GM12878 (cell line): ENCODE measurements around the gene WDR43. TPM values are rescaled to one million over a fixed set of nuclear protein-coding genes. Genes with fewer than 3 reads are reported as not detected.

ENCODE experiments used
- ATAC-seq: fragments of 200-7000 bp; cut with Tn5 transposase; 3 replicates; pipeline ENCODE4 v1.9.1; 2020; ENCODE audit warnings: mild to moderate bottlenecking, moderate library complexity
- BruUV-seq: library from RNA; stranded (reverse); fragments of 400-500 nt; replicated peaks from 2 replicates; lab custom pipeline; 2021; lab: Mats Ljungman, UMichigan
- CTCF ChIA-PET: fragments of 300-600 bp; sonication (Branson Sonifier 250); formaldehyde crosslinking; extraction: SDS; loops from one replicate; lab custom pipeline; 2021; ENCODE audit warnings: inconsistent platforms; lab: Yijun Ruan, JAX
- POLR2A ChIA-PET: fragments of 350-600 bp; formaldehyde crosslinking; extraction: SDS; loops from one replicate; lab custom pipeline; 2021; ENCODE audit warnings: inconsistent platforms; lab: Charles Lee
- RAD21 ChIA-PET: fragments of 300-600 bp; sonication (Branson Sonifier 250); formaldehyde crosslinking; loops from one replicate; lab custom pipeline; 2023; ENCODE audit warnings: antibody characterized with exemption; ENCODE audit not compliant: unreplicated experiment; lab: Charles Lee
- SMC1A ChIA-PET: fragments of 300-600 bp; sonication (Branson Sonifier 250); formaldehyde crosslinking; loops from one replicate; lab custom pipeline; 2023; ENCODE audit not compliant: unreplicated experiment, uncharacterized antibody; lab: Charles Lee
- DNase-seq: peaks from one replicate; pipeline ENCODE4 v3.0.0-alpha.2; 2011; ENCODE audit warnings: low read depth, low spot score
- FAIRE-seq: peaks from 3 replicates; lab custom pipeline; 2011; peaks lifted over from hg19 to GRCh38; lab: Jason Lieb, UNC
- H2AFZ ChIP-seq: 2 replicates; pipeline ENCODE4 v1.6.0; 2011; ENCODE audit warnings: low read depth, low read length, control low read depth; ENCODE audit not compliant: control insufficient read depth
- H3K27ac ChIP-seq: 2 replicates; pipeline ENCODE4 v1.5.1; 2011; ENCODE audit warnings: control low read depth; ENCODE audit not compliant: control insufficient read depth, insufficient read depth
- H3K27me3 ChIP-seq, 2 experiments: replicated peaks in 1 of 2; 2 replicates each; pipeline versions ENCODE4 v1.6.0 to v1.6.1; 2011; ENCODE audit warnings: low read length in 1 of 2; ENCODE audit not compliant: control insufficient read depth in 2 of 2, insufficient read depth in 2 of 2
- H3K36me3 ChIP-seq, 2 experiments: 2 replicates each; pipeline ENCODE4 v1.5.1; 2011; ENCODE audit warnings: low read length in 1 of 2; ENCODE audit not compliant: control insufficient read depth in 2 of 2, insufficient read depth in 2 of 2
- H3K4me1 ChIP-seq: 2 replicates; pipeline ENCODE4 v1.6.1; 2011; ENCODE audit warnings: mild to moderate bottlenecking, low read length, moderate library complexity, mixed read lengths; ENCODE audit not compliant: control insufficient read depth, insufficient read depth
- H3K4me2 ChIP-seq: 2 replicates; pipeline ENCODE4 v1.6.0; 2011; ENCODE audit warnings: control low read depth; ENCODE audit not compliant: control insufficient read depth, insufficient read depth
- H3K4me3 ChIP-seq: fragments of 200-600 bp; sonication (generic); 2 replicates; pipeline ENCODE4 v1.5.1; 2016
- H3K79me2 ChIP-seq: 2 replicates; pipeline ENCODE4 v1.6.0; 2011; ENCODE audit warnings: low read length; ENCODE audit not compliant: control insufficient read depth, insufficient read depth
- H3K9ac ChIP-seq: 2 replicates; pipeline ENCODE4 v1.8.0; 2011; ENCODE audit warnings: low read length, control low read depth, mixed read lengths; ENCODE audit not compliant: control insufficient read depth, insufficient read depth
- H3K9me3 ChIP-seq: replicated peaks from 3 replicates; pipeline ENCODE4 v1.5.1; 2011; ENCODE audit warnings: mild to moderate bottlenecking, low read length; ENCODE audit not compliant: control insufficient read depth, insufficient read depth
- H4K20me1 ChIP-seq: 2 replicates; pipeline ENCODE4 v1.6.0; 2011; ENCODE audit not compliant: control insufficient read depth, insufficient read depth
- BRCA1 ChIP-seq: IDR thresholded peaks from 2 replicates; pipeline ENCODE4 v1.6.1; 2011; ENCODE audit warnings: low read depth, low read length, improper control_type of control experiment
- EGR1 ChIP-seq, 2 experiments: IDR thresholded peaks; 1 replicate in 1 of 2; 2 replicates in 1 of 2; pipeline ENCODE4 v1.6.1; 2011 to 2012; ENCODE audit warnings: low read depth in 2 of 2, low read length in 2 of 2, borderline replicate concordance in 1 of 2, mild to moderate bottlenecking in 1 of 2, moderate library complexity in 1 of 2
- FOS ChIP-seq: IDR thresholded peaks from 3 replicates; pipeline ENCODE4 v1.6.1; 2011; ENCODE audit warnings: borderline replicate concordance; ENCODE audit not compliant: insufficient read length; ENCODE audit errors: extremely low read depth
- GATAD2B ChIP-seq: fragments of 450-650 bp; conservative IDR thresholded peaks from 2 replicates; pipeline ENCODE4 v1.6.1; 2017; ENCODE audit warnings: low read depth, mild to moderate bottlenecking, moderate library complexity
- HDAC2 ChIP-seq: fragments of 200-600 bp; sonication (generic); IDR thresholded peaks from 2 replicates; pipeline ENCODE4 v1.6.1; 2017
- HDAC6 ChIP-seq: fragments of 200-600 bp; sonication (generic); IDR thresholded peaks from one replicate; pipeline ENCODE4 v1.8.0; 2017; ENCODE audit warnings: antibody characterized with exemption; ENCODE audit not compliant: unreplicated experiment
- IRF3 ChIP-seq: fragments of 450-650 bp; IDR thresholded peaks from 2 replicates; pipeline ENCODE4 v1.6.1; 2014; ENCODE audit warnings: mild to moderate bottlenecking
- IRF4 ChIP-seq: IDR thresholded peaks from 2 replicates; pipeline ENCODE4 v1.6.1; 2011; ENCODE audit warnings: low read depth, low read length
- KAT2A ChIP-seq: conservative IDR thresholded peaks from 2 replicates; pipeline ENCODE4 v1.6.1; 2011; ENCODE audit warnings: low read depth, low read length; ENCODE audit not compliant: control insufficient read depth
- MLLT1 ChIP-seq: fragments of 450-650 bp; IDR thresholded peaks from 2 replicates; pipeline ENCODE4 v1.6.1; 2016; ENCODE audit warnings: mild to moderate bottlenecking
- NKRF ChIP-seq: fragments of 450-650 bp; conservative IDR thresholded peaks from 2 replicates; pipeline ENCODE4 v1.6.1; 2017; ENCODE audit warnings: mild to moderate bottlenecking, moderate library complexity
- PAX8 ChIP-seq: fragments of 450-650 bp; IDR thresholded peaks from 2 replicates; pipeline ENCODE4 v1.6.1; 2017; ENCODE audit warnings: mild to moderate bottlenecking, moderate library complexity
- POLR2A ChIP-seq: IDR thresholded peaks from 2 replicates; pipeline ENCODE4 v1.6.1; 2011; ENCODE audit warnings: low read depth, mild to moderate bottlenecking, low read length
- POLR2AphosphoS2 ChIP-seq: IDR thresholded peaks from 2 replicates; pipeline ENCODE4 v1.6.1; 2011; ENCODE audit warnings: low read depth, mild to moderate bottlenecking, low read length, improper control_type of control experiment, moderate library complexity
- RUNX3 ChIP-seq: IDR thresholded peaks from 2 replicates; pipeline ENCODE4 v1.6.1; 2012; ENCODE audit warnings: low read length, inconsistent platforms
- SMARCA5 ChIP-seq: fragments of 450-650 bp; IDR thresholded peaks from 2 replicates; pipeline ENCODE4 v1.6.1; 2017; ENCODE audit warnings: mild to moderate bottlenecking
- SREBF2 ChIP-seq: IDR thresholded peaks from 2 replicates; pipeline ENCODE4 v1.6.1; 2012; ENCODE audit warnings: mild to moderate bottlenecking, low read length
- SUPT20H ChIP-seq: IDR thresholded peaks from 2 replicates; pipeline ENCODE4 v1.6.1; 2011; ENCODE audit warnings: low read depth, mild to moderate bottlenecking, low read length, moderate library complexity, borderline replicate concordance; ENCODE audit not compliant: control insufficient read depth
- ZNF217 ChIP-seq: fragments of 450-650 bp; IDR thresholded peaks from 2 replicates; pipeline ENCODE4 v1.6.1; 2017; ENCODE audit warnings: antibody characterized with exemption, mild to moderate bottlenecking
- ZSCAN29 ChIP-seq: fragments of 450-650 bp; IDR thresholded peaks from 2 replicates; pipeline ENCODE4 v1.6.1; 2017; ENCODE audit warnings: mild to moderate bottlenecking, moderate library complexity
- WGBS: methylation state at CpG from one replicate; pipeline ENCODE4 v1.1.6; 2016; ENCODE audit warnings: low lambda C conversion rate; ENCODE audit not compliant: insufficient replicate concordance, insufficient coverage; ENCODE audit errors: missing lambda C conversion rate; 5-methylcytosine and 5-hydroxymethylcytosine counted together
- in situ Hi-C: fragments of 300-500 bp; cut with MboI; formaldehyde crosslinking; loops from 9 replicates; pipeline ENCODE4 v1.14.3; 2018; ENCODE audit warnings: mixed read lengths
- intact Hi-C: fragments of 100-400 bp; cut with micrococcal nuclease; formaldehyde crosslinking; loops from one replicate; pipeline ENCODE4 v1.14.2; 2022; ENCODE audit not compliant: unreplicated experiment
- polyA plus RNA-seq, 11 experiments: library from polyadenylated mRNA; depleted of rRNA in 4 of 11; unstranded in 6 of 11; stranded (reverse) in 5 of 11; fragments of >200 nt; fragmentation: Nextera tagmentation in 4 of 11; fragmentation: Illumina TruSeq in 1 of 11; extraction: Ambion mirVana in 4 of 11; extraction: Trizol in 1 of 11; gene quantifications; 1 replicate in 1 of 11; 2 replicates in 10 of 11; pipeline versions ENCODE4 v1.2.1 to v1.2.3, GENCODE V29; 2011 to 2016; ENCODE audit warnings: inconsistent platforms in 2 of 11, missing spikeins in 2 of 11, low read depth in 1 of 11
- total RNA-seq, 4 experiments: library from RNA; depleted of rRNA in 3 of 4; stranded (reverse); fragments of >200 nt in 3 of 4; fragmentation: Illumina TruSeq in 1 of 4; extraction: Trizol in 1 of 4; gene quantifications; 2 replicates each; pipeline versions ENCODE4 v1.2.1 to v1.2.3, GENCODE V29; 2013 to 2021

WDR43 gene
- total and polyA plus RNA-seq, 10 of the 15 experiments (the other 5 are each of a cell fraction or from before 2014, with no cell fraction given), result 39.3 to 153 (median 81.9) TPM

GRCh38 chr2:28870146-28870891 lies 24.1 kb upstream of the WDR43 start, which contains the start of gene TRMT61B:
Gene TRMT61B, minus strand, starts transcription at chr2:28870309. Its CDS starts 32 bp downstream, at chr2:28870277.
- TSS peak; percentile 100 for BruUV-seq
- H3K9me3 ChIP-seq, result no peaks in the 10 kb centered on the region
- peak within 1 kb of the TSS; percentile 94 for H2AFZ ChIP-seq
- intact Hi-C loops (loop anchor here (1.0 kb wide), 1 partner anchor 24 kb away; the partner anchor contains the start of gene WDR43), in situ Hi-C loops (no loop called here)
- ChIA-PET CTCF (interaction anchor here (0.6 to 2.5 kb wide), 6 partner anchors 21 to 834 kb away, joined by 3 to 11 read pairs (median 4); partner anchors contain the start of gene WDR43), SMC1A (interaction anchor here (0.9 to 1.9 kb wide), 7 partner anchors 9 to 276 kb away, joined by 3 to 8 read pairs (median 5); no protein-coding TSS in a partner anchor), RAD21 (interaction anchor here (0.9 to 1.9 kb wide), 6 partner anchors 13 to 303 kb away, joined by 3 to 6 read pairs (median 3); partner anchors contain the start of gene WDR43), POLR2A (interaction anchor here (0.6 to 2.1 kb wide), 10 partner anchors 11 to 980 kb away, joined by 3 to 13 read pairs (median 4); partner anchors contain the start of genes RBKS and WDR43)
- peaks cover 37% of the 10 kb centered on the region for H3K79me2 ChIP-seq
- FAIRE-seq, result peak; percentile 89
- H3K4me2 ChIP-seq, result peak within 1 kb of the TSS; percentile 61
- 5% methylated on average over 57 of the region's 57 CpGs for WGBS
- peaks cover 3% of the 10 kb centered on the region; the same call in 1 of the 2 replicates for H3K4me1 ChIP-seq
- no peaks in the 10 kb centered on the region for H3K36me3 ChIP-seq
- DNase-seq, result peak; percentile 92
- peak within 1 kb of the TSS; percentile 73 for H3K27ac ChIP-seq
- H3K27me3 ChIP-seq, result no peaks in the 10 kb centered on the region
- peak within 1 kb of the TSS; percentile 76 for H3K9ac ChIP-seq
- H4K20me1 ChIP-seq, result no peaks in the 10 kb centered on the region
- peak within 1 kb of the TSS; percentile 76 for H3K4me3 ChIP-seq
- ATAC-seq, result peak; percentile 99
- TF ChIP-seq ZSCAN29, result no peak
- no peak for TF ChIP-seq FOS
- peak in 1 of 2 experiments; percentile 74; a peak in 2 of 3 replicates for TF ChIP-seq EGR1 (IDR thresholded peaks at IDR 0.05; ENCODE audit: borderline replicate concordance in 1 of 2, low read depth in 2 of 2, low read length in 2 of 2)
- TF ChIP-seq ZNF217, result no peak
- TF ChIP-seq NKRF, result peak; percentile 82
- TF ChIP-seq HDAC2, result no peak
- no peak for TF ChIP-seq SUPT20H
- TF ChIP-seq KAT2A, result no peak
- no peak for TF ChIP-seq MLLT1
- TF ChIP-seq PAX8, result no peak
- TF ChIP-seq RUNX3, result peak; percentile 54
- TF ChIP-seq HDAC6, result no peak
- TF ChIP-seq POLR2A, result peak; percentile 97
- peak; percentile 51; the same call in 1 of the 2 replicates for TF ChIP-seq SMARCA5
- peak; percentile 76 for TF ChIP-seq IRF4
- 0 out of 2 replicates have a peak, but pooled peaks have one; percentile 44 for TF ChIP-seq BRCA1
- peak; percentile 77; the same call in 1 of the 2 replicates for TF ChIP-seq POLR2AphosphoS2
- 0 out of 2 replicates have a peak, but pooled peaks have one; percentile 41 for TF ChIP-seq GATAD2B
- TF ChIP-seq IRF3, result 0 out of 2 replicates have a peak, but pooled peaks have one; percentile 4
- no peak for TF ChIP-seq SREBF2
